NCI-H1417 treated with DMSO at 0.1 percent for 48 hours (cell line): ENCODE results near the gene BABAM2.
"Not testable (repeated sequence)": the region's sequence is repeated elsewhere in the genome, so short reads cannot be mapped to it uniquely, and the experiment has no call there.

Experiments
- DNase-seq: peaks from one replicate; lab custom pipeline; 2025; lab: John Stamatoyannopoulos, UW

The BABAM2 gene

DNA sequence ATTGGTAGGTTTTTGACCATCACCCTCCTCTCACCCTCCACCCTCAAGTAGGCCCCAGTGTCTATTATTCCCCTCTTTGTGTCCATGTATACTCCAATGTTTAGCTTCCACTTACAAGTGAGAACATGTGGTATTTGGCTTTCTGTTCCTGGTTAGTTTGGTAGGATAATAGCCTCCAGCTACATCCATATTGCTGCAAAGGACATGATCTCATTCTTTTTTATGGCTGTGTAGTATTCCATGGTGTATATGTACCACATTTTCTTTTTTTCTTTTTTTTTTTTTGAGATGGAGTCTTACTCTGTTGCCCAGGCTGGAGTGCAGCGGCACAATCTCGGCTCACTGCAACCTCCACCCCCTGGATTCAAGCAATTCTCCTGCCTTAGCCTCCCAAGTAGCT lies 88.2 kb downstream of the BABAM2 start:
- not testable (repeated sequence) for DNase-seq

- DNase-seq = peak; percentile 19
Measured at GRCh38 chr2:27980242-27980641, 89.7 kb downstream of the BABAM2 start.

DNA sequence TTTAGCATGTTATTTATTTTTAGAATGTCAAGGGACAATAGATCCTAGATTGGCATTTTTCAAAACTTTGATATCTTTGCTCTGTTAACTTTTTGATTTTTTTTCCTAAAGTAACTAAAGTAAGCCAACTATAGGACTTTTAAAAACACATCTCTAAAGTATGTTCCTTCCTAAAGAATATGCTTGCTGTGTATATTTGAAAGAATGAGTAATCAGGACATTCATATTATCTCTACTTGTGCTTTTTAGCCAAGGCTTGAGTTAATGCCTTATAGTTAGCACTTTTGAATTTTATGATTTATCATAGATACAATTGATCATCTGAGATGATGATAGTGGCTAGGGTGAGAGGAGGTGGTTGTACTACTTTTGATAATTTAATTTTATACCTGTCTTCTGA lies 93.6 kb downstream of the BABAM2 start:
- no peak for DNase-seq

DNA sequence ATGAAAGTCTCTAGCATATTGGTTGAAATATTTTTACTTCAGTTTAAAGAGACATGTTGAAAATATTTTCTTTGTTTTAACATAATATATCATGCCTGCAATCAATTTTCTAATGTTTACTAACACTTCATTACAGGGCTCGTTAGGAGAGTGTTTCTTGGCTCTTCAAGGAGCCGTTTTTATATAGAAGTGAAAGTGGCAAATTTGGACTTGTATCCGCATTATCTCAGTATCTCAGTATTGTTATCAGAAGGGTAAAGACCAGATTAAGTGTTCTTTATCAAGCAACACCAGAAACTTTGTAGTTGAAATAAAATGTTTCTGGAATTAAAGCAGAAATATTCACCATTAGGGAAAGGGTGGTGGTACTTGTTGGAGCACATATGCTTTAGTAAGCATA lies 97.8 kb downstream of the BABAM2 start:
- DNase-seq = no peak

DNA sequence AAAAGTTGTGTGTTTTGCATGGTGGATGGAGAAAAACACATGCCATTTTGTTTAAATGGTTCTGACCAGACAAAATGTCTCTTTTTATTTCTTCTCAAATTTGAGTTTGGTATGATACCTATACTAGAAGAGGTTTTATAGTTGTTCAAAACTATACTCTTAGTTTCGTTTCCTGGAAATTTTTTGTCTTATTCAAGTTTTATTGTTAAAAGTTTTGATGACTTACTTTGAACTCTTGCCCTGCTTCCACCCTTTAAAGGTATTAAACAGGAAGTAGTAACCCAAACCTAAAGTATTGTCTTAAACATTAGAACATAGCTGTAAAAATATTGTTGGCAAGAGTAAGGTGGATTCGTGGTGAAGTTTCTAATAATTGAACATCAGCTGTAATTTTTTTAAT lies 98.2 kb downstream of the BABAM2 start:
- no peak for DNase-seq

- DNase-seq = no peak
Measured at GRCh38 chr2:27989149-27989548, 98.6 kb downstream of the BABAM2 start.

DNA sequence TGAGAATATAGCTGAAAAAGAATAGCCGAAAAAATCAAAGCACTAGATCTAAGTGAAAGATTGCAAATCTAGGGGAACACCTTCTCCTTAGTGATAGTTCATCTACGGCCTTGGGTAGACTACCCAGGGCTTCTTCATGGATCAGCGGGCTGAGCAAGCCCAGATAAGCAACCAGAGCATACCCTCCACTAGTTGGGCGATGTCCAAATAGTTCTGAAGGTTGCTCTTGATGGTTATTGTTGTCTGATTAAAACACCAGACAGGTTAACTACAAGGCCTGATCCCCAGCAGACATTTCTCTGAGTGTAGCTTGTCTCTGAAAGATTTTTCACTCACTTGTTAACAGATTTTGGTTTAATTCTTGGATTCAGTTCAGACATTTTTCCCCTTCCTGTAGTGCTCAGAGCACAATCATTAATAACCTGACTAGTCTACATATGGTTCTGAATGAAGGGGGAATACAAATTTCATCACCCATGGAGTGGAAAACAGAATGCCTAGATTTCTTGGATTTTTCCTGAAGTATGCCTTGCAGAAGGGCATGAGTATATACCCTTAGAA lies 99.6 kb downstream of the BABAM2 start:
- no peak for DNase-seq

DNA sequence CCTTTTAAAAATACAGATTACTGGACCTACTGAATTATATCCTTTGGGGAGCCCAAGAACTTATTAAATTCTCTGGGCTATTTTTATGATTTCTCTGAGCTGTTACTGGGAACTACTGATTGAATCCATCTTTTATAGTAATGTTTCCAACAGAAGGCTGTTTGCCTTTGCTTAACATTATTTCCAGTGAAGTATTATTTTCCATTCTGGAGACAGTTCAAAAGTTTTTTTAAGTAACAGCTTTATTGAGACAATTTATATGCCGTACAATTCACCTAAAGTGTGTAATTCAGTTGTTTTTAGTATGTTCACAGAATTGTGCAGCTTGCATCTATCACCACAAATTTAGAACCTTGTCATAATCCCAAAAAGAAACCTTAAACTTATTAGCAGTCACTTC lies 100.6 kb downstream of the BABAM2 start:
- no peak for DNase-seq

DNA sequence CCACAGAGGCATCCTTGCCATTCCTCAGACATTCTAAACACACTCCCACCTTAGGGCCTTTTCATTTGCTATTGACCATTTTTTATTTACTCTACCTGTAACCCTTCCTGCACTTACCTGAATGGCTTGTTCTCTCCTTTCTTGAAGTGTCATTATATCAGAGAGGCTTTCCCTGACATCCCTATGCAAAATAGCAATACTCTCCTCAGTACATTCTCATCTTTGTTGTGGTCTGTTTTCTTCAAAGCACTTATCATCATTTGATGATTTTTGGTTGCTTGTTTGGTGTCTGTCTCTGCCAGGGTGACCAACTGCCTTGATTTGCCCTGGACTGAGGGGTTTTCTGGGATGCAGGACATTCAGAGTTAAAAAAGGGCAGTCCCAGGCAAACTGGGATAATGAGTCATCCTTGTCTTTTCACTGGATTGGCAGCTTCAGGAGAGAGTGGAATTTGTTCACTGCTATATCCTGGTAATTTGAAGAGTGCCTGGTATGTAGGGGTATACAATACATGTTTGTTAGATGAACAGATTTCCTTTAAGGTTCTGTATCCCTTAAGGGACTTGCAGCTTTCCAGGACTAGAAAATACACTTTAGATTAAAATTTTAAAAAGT lies 102.4 kb downstream of the BABAM2 start:
- no peak for DNase-seq

DNA sequence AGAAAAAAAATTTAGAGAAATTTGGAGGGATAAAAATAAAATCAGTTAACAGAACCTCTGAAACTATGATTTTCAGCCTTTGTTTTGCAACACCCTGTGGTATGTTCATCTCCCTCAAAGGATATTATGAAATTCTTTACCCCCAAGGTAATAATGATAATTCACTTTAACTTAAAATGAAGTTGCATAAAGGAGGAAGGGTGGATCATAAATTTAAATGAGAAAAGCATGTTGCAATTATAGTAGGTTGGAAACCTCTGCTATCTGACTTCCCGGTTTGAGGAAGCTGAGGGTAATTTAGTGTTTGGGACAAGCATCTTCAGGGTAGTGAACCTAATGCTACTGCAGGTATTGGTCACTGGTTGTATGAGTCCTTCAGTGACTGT lies 102.9 kb downstream of the BABAM2 start:
- no peak for DNase-seq

DNA sequence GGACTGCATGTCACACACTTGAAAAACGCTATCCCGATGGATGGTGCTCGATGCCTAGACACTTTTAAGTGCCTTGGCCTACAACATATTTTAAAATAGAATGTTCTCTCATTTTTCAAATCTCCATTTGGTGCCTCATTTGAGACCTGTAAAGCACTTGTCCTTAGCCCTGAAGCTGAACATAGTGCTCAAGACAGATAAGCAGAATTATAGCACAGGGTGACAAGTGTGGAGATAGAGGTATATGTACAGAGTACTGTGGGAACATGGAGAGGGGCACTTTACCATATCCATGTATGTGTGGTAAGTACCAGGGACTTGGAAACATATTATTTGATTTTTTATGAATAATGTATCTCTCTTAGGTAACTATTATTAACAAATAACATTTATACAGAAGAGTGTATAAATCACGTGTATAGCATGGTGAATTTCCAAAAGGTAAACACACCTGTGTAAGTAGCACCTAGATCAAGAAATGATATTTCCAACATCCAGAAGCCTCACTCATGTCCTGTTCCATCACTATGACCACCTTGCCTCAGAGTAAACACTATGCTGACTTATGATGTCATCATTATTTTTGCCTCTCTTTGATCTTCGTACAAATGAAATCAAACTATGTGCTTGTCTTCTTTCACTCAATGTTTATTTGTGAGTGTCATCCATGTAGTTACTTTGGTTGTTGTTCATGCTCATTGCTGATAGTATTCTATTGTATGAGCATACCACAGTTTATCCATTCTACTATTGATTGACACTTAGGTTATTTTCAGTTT lies 103.6 kb downstream of the BABAM2 start:
- no peak for DNase-seq

DNA sequence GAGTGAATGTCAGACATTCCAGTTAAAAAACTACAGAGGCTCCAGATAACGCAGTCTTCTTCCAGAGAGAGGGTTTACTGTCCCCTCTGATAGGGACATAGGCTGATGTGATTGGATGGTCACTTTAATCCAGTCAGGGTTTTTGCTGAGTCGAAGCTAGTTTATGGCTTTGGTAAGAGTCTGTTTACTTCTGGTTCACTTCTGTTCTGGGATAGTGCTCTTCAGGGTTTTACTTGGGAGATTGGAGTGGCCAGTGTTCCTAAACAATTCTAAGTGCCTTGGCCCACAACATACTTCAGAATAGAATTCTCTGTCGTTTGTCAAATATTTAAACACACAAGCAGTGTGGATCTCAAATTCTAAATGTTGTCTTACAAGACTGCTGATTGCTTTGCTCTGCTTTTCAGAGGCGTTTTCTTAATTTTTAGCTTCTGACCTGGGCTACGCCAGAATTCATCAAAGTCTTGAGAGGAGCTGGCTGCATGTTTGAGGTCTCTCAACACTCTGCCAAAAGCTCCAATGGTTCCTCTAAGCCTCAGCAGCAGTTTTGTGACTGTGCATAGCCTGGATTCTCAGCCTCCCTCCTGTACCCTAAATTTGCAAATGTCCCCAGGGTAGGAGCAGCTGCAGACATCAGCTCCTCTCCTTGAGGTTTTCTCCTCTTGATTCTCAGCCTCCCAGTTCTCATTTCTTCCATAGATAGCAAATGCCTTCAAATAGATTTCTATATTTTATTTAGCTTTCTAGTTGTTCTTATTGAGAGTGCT lies 105.8 kb downstream of the BABAM2 start:
- no peak for DNase-seq

DNA sequence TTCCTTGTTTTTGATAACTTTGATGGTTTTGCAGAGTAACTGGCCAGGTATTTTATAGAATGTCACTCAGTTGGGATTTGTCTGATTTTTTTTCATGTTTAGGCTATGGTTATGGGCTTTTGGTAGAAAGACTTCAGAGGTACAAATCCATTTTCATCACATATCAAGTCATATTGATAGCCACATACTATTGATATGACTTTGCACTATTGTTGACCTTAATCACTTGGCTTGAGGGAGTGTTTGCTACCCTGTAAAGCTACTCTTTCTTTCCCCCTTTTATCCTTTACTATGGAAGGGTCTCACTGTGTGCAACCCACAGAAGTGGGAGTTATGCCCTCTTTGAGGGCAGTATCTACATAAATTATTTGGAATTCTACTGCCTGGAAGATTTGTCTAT lies 109.8 kb downstream of the BABAM2 start:
- DNase-seq = no peak

DNA sequence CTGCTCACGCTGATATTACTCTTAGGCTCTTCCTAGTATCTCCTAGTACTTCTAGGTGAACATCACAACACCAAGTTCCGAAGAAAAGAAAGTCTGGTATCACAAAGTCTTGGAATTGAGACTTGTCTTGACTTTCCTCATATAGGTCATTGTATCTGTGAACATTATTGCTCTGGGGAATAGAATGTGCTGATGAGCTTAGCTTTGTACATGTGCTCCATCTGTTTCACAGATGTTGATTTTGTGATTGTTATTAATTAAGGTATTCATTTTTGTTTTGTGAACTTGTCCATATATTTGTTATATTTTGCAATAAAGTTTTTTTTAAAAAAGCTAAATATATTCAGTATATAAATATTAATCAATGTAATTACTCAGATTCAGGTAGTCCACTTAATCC lies 111.7 kb downstream of the BABAM2 start:
- DNase-seq = no peak

DNA sequence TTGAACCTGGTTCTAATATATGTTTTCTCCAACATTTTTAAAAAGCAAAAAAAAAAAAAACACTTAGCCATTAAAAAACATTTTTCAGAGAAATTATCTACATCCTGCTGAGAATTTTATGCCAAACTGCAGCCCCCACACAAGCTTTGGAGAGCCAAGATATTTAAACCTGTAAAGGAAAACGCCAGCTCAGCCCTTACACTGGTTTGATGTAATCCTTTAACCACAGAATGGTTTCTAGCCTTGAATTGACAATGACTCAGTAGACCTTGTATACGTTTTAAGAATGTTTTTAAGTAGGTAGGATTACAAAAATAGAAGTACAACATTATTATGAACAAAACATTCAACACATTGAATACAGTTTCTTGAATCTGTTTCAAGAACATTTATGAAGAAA lies 113.6 kb downstream of the BABAM2 start:
- no peak for DNase-seq

GRCh38 chr2:28009732-28010131 lies 119.2 kb downstream of the BABAM2 start:
- no peak for DNase-seq

- DNase-seq = no peak
Measured at GRCh38 chr2:28011322-28011737, 120.8 kb downstream of the BABAM2 start.

- DNase-seq = not testable (repeated sequence)
Measured at GRCh38 chr2:28018474-28018873, 127.9 kb downstream of the BABAM2 start.

DNA sequence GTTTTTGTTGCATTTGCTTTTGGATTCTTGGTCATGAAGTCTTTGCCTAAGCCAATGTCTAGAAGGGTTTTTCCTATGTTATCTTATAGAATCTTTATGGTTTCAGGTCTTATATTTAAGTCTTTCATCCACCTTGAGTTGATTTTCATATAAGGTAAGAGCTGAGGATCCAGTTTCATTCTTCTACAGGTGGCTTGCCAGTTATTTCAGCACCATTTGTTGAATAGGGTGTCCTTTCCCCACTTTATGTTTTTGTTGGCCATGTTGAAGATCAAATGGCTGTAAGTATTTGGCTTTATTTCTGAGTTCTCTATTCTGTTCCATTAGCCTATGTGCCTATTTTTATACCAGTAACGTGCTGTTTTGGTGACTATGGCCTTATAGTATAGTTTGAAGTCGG lies 129.0 kb downstream of the BABAM2 start:
- DNase-seq = not testable (repeated sequence)

DNA sequence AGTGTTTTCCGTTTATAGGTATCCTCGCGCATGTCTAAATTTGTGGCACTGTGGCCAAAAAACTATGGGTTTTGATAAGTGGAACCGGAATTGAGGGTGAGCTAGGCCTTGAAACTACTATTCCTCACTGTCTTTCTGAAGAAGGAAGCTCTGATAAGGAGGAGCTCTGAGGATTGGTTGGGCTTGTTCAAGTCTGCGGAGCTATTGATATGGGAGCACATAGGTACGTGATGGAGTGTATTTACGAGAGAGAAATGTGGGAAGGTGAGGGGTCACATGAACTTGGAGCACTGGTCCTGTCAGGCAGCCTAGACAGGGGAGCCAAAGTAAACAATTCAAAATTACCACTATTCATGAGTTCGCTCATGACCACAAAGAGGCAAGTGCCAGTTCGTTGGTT lies 131.4 kb downstream of the BABAM2 start:
- no peak for DNase-seq

DNA sequence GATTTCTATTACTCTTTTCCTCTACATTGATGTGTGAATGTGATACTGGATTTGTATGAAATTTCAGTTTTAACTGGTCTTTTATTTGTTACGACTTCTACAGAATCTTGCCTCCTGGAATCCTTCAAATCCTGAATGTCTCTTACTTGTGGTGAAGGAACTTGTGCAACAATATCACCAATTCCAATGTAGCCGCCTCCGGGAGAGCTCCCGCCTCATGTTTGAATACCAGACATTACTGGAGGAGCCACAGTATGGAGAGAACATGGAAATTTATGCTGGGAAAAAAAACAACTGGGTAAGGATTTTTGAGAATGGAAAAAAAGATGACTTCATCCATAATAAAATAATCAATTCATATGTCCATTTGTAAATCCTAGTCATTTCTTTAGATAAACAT lies 134.6 kb downstream of the BABAM2 start:
- DNase-seq = no peak

DNA sequence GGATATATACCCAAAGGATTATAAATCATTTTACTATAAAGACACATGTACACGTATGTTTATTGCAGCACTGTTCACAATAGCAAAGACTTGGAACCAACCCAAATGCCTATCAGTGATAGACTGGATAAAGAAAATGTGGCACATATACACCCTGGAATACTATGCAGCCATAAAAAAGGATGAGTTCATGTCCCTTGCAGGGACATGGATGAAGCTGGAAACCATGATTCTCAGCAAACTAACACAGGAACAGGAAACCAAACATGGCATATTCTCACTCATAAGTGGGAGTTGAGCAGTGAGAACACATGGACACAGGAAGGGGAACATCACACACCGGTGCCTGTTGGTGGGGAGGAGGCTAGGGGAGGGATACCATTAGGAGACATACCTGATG lies 135.7 kb downstream of the BABAM2 start:
- DNase-seq = not testable (repeated sequence)

DNA sequence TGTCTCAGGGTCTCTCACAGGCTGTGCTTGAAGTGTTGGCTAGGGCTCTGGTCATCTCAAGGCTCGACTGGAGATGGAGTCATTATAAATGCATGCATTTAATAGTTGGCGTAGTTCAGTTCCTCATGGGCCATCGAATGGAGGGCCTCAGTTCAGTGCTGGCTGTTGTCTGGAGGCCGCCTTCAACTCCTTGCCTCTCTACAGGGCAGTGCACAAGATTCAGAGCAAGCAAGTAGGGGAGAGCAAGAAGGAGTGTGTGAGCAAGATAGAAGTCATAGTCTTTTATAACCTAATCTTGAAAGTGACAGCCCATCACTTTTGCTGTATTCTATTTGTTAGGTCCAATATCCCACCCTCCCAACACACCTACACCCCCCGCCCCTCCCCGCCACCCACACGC lies 137.5 kb downstream of the BABAM2 start:
- DNase-seq = no peak
